Fibroblast of the conjunctiva (primary cell): ENCODE measurements around the gene PYURF.

Experiments
- DNase-seq: peaks from one replicate; pipeline ENCODE4 v3.0.0-alpha.2; 2010; ENCODE audit warnings: low read depth

Gene PYURF

GRCh38 chr4:88511236-88511635 lies 12.3 kb downstream of the PYURF start:
- no peak for DNase-seq

GRCh38 chr4:88503344-88503743 lies 20.2 kb downstream of the PYURF start:
- DNase-seq: no peak

- no peak for DNase-seq
Measured at GRCh38 chr4:88497859-88498409, 25.6 kb downstream of the PYURF start.

GRCh38 chr4:88489100-88489761 lies 34.3 kb downstream of the PYURF start:
- DNase-seq: no peak

- no peak for DNase-seq
Measured at GRCh38 chr4:88481537-88481936, 42.0 kb downstream of the PYURF start.

GRCh38 chr4:88478247-88478646 lies 45.3 kb downstream of the PYURF start:
- no peak for DNase-seq

GRCh38 chr4:88477229-88477860 lies 46.2 kb downstream of the PYURF start:
- no peak for DNase-seq
